Islet precursor cell (in vitro differentiated cells): ENCODE measurements around the gene CATSPERB.
"Not testable (repeated sequence)": the region's sequence is repeated elsewhere in the genome, so short reads cannot be mapped to it uniquely, and the experiment has no call there.

Source experiments
- DNase-seq: peaks from one replicate; pipeline ENCODE4 v3.0.0-alpha.2; 2018

CATSPERB gene

GRCh38 chr14:91732859-91733477 is 1.1 kb upstream of the CATSPERB start:
- DNase-seq, result no peak

DNA sequence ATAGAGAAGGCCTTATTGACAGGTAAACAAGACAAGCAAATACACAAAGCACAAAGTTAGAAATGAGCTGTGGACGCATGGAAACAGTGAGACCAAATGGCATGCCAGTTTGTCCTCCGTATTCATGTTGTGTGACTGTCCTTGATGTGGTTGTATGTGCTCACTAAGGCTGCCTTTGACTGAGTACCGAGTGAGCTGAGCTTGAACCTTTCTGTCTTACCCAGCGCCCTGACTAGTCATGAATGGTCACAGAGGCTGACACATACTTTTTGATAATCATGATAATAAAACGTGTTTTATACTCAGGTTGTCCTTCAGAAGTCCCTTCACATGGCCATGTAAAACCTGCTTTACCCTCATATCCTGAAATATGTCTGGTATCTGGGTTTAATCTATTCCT is 553 bp upstream of the CATSPERB start:
- no peak for DNase-seq

GRCh38 chr14:91731018-91731417 is 868 bp downstream of the CATSPERB start:
- no peak for DNase-seq

DNA sequence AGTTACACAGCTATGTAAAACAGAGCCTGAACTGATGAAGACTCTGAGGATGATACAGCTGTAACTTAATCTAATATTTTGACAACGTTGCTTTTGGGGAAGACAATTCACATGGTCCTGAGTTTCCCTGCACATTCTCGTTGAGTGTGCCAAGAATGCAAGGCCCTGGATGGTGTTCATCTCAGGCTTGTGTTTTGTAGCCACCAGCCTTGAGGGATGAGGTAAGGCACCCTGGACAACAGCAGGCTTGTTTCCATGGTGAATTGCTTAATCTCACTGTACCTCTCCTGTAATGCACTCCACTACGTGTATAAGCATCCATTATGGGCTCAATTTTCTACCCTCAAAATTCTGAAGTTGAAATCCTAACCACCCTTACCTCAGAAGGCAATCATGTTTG is 2.1 kb downstream of the CATSPERB start:
- DNase-seq, result no peak

GRCh38 chr14:91728616-91729183 is 3.2 kb downstream of the CATSPERB start:
- no peak for DNase-seq

GRCh38 chr14:91727121-91727520 is 4.8 kb downstream of the CATSPERB start:
- DNase-seq, result no peak

DNA sequence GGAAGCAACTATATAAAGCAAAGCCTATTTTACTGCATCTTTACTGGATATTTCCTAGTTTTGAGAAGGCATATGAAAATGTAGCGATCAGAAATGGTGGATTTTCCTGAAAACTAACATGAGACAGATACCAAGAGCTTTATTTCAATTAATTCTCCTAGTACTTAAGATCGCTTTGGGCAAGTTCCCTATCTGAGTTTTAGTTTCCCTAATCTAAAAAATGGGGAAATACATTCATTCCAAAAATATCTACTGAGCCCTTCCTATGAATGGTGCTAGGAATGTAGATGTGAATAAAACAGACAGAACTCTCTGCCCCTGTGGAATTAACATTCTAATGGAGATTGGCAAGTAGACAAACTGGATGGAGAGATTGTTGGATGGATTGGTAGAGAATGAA is 8.4 kb downstream of the CATSPERB start:
- no peak for DNase-seq

- DNase-seq, result no peak
Measured at GRCh38 chr14:91722386-91722785, 9.5 kb downstream of the CATSPERB start.

DNA sequence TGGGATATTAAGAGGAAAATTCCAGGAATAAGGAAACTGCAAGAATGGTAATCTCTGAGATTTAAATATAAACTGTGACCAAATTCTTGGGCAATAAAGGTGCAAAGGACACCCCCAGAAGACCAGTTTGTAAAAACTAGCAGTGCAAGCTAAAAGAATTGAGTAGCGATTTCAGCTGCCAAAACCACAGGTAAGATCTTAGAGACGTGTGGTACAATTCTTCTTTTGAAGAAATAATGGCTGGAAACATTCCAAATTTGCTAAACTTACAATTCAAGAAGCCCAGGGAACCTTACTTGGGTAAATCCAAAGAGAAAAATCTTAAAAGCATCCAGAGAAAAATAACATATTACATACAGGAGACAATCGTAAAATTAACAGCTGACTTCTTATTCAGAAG is 12.0 kb downstream of the CATSPERB start:
- DNase-seq, result no peak

- DNase-seq, result no peak
Measured at GRCh38 chr14:91716999-91717398, 14.9 kb downstream of the CATSPERB start.

- no peak for DNase-seq
Measured at GRCh38 chr14:91714805-91715204, 17.1 kb downstream of the CATSPERB start.

GRCh38 chr14:91708795-91709194 is 23.1 kb downstream of the CATSPERB start:
- no peak for DNase-seq

DNA sequence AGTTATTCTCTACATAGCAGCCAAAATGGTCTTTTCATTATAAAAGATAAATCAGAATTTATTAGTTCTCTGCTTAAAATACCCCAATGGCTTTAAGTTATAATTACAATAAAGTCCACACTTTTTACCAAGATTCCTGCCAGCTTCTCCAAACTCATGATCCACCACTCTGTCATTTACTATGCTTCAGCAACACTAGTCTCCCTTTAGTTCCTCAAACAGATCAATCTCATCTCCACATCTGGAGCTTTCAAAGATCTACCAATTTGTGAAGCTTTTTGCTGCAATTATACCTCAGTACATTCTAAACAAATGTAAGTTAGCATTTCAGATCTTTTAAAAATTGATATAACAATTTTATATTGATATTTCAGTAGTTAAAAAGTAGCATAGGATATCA is 24.9 kb downstream of the CATSPERB start:
- no peak for DNase-seq

DNA sequence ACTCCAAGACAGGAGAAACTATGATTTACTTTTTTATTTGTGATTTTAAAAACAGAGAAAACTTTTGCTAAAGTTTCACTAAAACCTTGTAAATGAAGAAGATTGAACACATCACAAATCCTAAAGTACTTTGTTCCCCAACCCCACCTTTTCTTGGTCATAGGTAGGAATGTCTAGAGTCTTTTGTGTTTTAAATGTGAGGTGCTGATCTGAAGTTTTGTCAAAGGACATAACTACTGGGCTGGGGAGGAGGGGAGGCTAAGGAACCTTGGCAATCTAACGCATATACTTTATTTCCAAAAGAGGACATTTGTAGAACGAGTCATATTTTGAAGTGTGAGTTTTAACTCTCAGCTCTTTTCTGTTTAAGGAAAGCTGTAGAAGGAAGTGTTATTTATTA is 37.2 kb downstream of the CATSPERB start:
- no peak for DNase-seq

- DNase-seq, result no peak
Measured at GRCh38 chr14:91693346-91693745, 38.5 kb downstream of the CATSPERB start.

DNA sequence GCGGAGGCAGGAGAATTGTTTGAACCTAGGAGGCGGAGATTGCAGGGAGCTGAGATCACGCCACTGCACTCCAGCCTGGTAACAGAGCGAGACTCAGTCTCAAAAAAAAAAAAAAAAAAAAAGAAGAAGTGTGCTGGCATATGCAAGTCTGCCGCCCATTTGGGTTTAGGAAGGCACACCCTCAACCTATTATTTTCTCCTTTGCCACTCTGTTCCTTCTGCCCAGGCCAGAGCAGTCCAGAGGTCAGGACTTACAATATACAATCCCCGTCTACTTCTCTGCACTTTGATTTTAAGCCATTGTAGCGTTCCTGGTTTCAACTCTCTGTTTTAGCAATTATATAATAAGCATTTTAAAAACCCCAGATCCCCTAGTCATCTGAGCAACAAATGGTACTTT is 39.8 kb downstream of the CATSPERB start:
- no peak for DNase-seq

- DNase-seq, result no peak
Measured at GRCh38 chr14:91689608-91690007, 42.3 kb downstream of the CATSPERB start.

- not testable (repeated sequence) for DNase-seq
Measured at GRCh38 chr14:91687436-91687835, 44.5 kb downstream of the CATSPERB start.

GRCh38 chr14:91685600-91685999 is 46.3 kb downstream of the CATSPERB start:
- no peak for DNase-seq

DNA sequence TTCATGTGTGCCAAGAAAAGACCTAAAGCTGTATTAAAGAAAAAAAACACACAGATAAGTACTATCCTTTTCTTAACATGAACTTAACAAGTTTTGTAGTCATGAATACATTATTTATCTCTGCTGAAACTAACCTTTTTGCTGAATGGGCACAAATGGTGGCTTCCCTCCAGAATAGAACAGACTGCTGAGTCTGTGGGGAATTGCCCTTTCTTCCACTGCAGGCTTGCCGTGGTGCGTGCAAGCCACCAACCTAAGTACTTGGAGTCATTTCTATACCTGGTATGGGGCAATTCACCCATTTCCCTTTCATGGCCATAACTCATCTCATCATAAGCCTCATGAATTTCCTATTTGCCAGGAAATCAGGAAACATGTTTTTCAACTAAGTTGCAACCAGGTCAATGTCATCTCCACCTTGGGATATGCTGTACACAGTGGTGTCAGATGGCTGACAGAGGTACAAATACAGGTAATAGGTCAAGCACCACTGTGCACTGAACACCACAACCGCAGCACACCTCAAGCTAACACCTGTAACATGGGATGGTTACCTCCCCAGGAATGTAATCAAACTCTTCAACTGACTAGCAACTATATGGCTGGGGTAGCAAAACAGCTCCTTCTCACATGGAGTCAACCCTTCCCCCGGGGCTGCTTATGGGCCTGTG is 49.9 kb downstream of the CATSPERB start:
- no peak for DNase-seq

DNA sequence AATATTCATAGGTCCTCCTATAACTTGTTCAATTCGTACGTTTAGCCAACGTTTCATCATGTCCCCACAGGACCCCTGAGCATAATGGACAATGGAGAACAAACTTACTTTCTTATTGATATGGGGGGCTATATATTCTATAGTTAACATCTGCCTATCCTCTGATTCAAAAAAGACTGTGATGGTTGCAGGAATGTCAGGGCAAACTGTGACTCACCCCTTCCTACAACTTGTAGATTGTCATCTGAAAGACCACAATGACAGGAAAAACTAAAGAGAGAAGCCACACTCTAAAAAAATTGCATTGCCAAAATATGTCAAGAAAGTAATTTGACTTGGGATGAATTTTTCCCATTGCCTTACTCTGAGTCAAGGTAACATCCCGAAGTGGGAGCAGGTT is 50.8 kb downstream of the CATSPERB start:
- no peak for DNase-seq

- no peak for DNase-seq
Measured at GRCh38 chr14:91679273-91679672, 52.6 kb downstream of the CATSPERB start.

GRCh38 chr14:91677687-91678086 is 54.2 kb downstream of the CATSPERB start:
- DNase-seq, result not testable (repeated sequence)

- no peak for DNase-seq
Measured at GRCh38 chr14:91674911-91675310, 57.0 kb downstream of the CATSPERB start.

DNA sequence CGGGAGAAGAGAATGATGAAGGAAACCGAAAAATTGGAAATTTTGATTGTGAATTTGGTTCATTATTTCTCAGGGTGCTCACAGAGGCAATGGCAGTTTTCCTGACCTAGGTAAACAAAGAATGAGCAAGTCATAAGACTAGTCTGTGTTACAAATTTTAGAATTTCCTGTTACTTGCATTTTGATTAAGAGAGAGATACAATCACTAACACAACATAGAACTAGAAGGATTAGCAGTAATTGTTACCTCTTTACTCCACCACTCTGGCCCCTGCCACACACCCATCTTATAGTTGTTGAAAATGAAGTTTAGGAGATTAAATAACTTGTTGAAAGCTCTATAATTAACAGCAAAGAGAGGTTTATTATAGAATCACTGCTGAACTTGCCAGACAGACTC is 62.0 kb downstream of the CATSPERB start:
- no peak for DNase-seq
